SU-DHL-6 (cell line): ENCODE data around the gene D2HGDH.

Experiments
- H2AFZ ChIP-seq: fragments of 200-600 bp; sonication (generic); 2 replicates; pipeline ENCODE4 v1.6.1; 2014; ENCODE audit warnings: low read depth, mild to moderate bottlenecking, moderate library complexity, mixed read lengths, antibody characterized with exemption, low read length; ENCODE audit not compliant: severe bottlenecking
- H3F3A ChIP-seq: fragments of 200-600 bp; shearing (Covaris generic); 2 replicates; pipeline ENCODE4 v1.6.0; 2016; ENCODE audit warnings: antibody characterized with exemption, mild to moderate bottlenecking; ENCODE audit not compliant: insufficient read depth
- H3K27ac ChIP-seq: fragments of 200-600 bp; sonication (generic); 2 replicates; pipeline ENCODE4 v1.5.1; 2016; ENCODE audit warnings: low read depth, mild to moderate bottlenecking, low read length, moderate library complexity, mixed read lengths
- H3K27me3 ChIP-seq: fragments of 200-600 bp; sonication (generic), shearing (Covaris generic); 2 replicates; pipeline ENCODE4 v1.6.0; 2014; ENCODE audit warnings: mild to moderate bottlenecking, low read length
- H3K36me3 ChIP-seq: fragments of 200-600 bp; sonication (generic); 2 replicates; pipeline ENCODE4 v1.6.1; 2014; ENCODE audit warnings: mild to moderate bottlenecking, low read length, mixed read lengths
- H3K4me2 ChIP-seq: fragments of 300-600, 200-600 bp; shearing (Covaris generic), sonication (generic); 2 replicates; pipeline ENCODE4 v1.6.0; 2014; ENCODE audit warnings: low read length, low read depth, mild to moderate bottlenecking; ENCODE audit not compliant: poor library complexity, severe bottlenecking
- H3K4me3 ChIP-seq: fragments of 200-600 bp; sonication (generic); 2 replicates; pipeline ENCODE4 v1.5.1; 2014; ENCODE audit warnings: antibody characterized with exemption, low read length, mild to moderate bottlenecking, mixed read lengths; ENCODE audit not compliant: insufficient read depth, poor library complexity, severe bottlenecking
- H3K79me2 ChIP-seq: fragments of 200-600 bp; sonication (generic); 2 replicates; pipeline ENCODE4 v1.6.1; 2014; ENCODE audit warnings: mild to moderate bottlenecking, low read length, moderate library complexity; ENCODE audit not compliant: insufficient read depth
- H3K9ac ChIP-seq: fragments of 200-600 bp; sonication (generic); 2 replicates; pipeline ENCODE4 v1.7.0; 2014; ENCODE audit warnings: mild to moderate bottlenecking, low read length
- H3K9me2 ChIP-seq: fragments of 200-600 bp; sonication (generic); replicated peaks from 2 replicates; pipeline ENCODE4 v1.6.1; 2014; ENCODE audit warnings: low read length; ENCODE audit not compliant: insufficient read depth
- H3K9me3 ChIP-seq: fragments of 200-600 bp; sonication (generic); 2 replicates; pipeline ENCODE4 v1.6.1; 2014; ENCODE audit warnings: low read length, mixed read lengths; ENCODE audit not compliant: insufficient read depth
- H4K20me1 ChIP-seq: fragments of 200-600 bp; sonication (generic); 2 replicates; pipeline ENCODE4 v1.6.1; 2014; ENCODE audit warnings: low read depth, mild to moderate bottlenecking, antibody characterized with exemption, low read length, moderate library complexity, mixed read lengths
- EZH2phosphoT487 ChIP-seq: fragments of 200-600 bp; sonication (generic), shearing (Covaris generic); conservative IDR thresholded peaks from 2 replicates; pipeline ENCODE4 v1.6.1; 2018; ENCODE audit warnings: mild to moderate bottlenecking, antibody characterized with exemption, low read length, moderate library complexity, mixed read lengths
- TF ChIP-seq, protein P1 (sequence below): fragments of 200-600 bp; sonication (generic); IDR thresholded peaks from one replicate; pipeline ENCODE4 v1.5.1; 2017; ENCODE audit warnings: antibody characterized with exemption, mild to moderate bottlenecking, low read length, moderate library complexity; ENCODE audit not compliant: insufficient read depth, poor library complexity, severe bottlenecking

Gene D2HGDH

DNA sequence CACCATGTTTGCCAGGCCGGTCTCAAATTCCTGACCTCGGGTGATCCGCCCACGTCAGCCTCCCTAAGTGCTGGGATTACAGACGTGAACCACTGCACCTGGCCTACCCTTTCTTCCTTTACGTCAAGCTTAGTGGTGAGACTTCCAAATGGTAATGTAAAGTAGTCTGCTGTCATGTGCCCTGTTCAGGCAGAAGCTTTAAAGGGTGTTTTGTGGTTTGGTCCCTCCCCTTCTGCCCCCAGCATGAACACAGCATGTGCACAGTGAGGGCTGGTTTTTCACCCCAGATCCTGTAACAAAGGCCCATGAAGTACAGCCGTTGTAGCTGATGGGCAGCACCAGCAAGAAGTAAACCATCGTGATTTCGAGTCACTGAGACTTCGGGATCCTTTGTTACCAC lies 45.1 kb upstream of the D2HGDH start:
- H3K4me2 ChIP-seq: peak overlapping the region; percentile 6
- H3K27me3 ChIP-seq: no peaks in the 10 kb centered on the region
- H3K9me2 ChIP-seq: no peaks in the 10 kb centered on the region
- no peak overlapping the region for H3K27ac ChIP-seq
- no peaks in the 10 kb centered on the region for H4K20me1 ChIP-seq
- peaks cover 52% of the 10 kb centered on the region for H3K79me2 ChIP-seq
- H3K9me3 ChIP-seq: no peaks in the 10 kb centered on the region
- H3K4me3 ChIP-seq: no peak overlapping the region
- peaks cover 4% of the 10 kb centered on the region; the same call in 1 of the 2 replicates for H3K36me3 ChIP-seq
- no peak overlapping the region for H2AFZ ChIP-seq
- no peaks in the 10 kb centered on the region for H3F3A ChIP-seq
- TF ChIP-seq EZH2phosphoT487: no peak
- TF ChIP-seq, protein P1, sequence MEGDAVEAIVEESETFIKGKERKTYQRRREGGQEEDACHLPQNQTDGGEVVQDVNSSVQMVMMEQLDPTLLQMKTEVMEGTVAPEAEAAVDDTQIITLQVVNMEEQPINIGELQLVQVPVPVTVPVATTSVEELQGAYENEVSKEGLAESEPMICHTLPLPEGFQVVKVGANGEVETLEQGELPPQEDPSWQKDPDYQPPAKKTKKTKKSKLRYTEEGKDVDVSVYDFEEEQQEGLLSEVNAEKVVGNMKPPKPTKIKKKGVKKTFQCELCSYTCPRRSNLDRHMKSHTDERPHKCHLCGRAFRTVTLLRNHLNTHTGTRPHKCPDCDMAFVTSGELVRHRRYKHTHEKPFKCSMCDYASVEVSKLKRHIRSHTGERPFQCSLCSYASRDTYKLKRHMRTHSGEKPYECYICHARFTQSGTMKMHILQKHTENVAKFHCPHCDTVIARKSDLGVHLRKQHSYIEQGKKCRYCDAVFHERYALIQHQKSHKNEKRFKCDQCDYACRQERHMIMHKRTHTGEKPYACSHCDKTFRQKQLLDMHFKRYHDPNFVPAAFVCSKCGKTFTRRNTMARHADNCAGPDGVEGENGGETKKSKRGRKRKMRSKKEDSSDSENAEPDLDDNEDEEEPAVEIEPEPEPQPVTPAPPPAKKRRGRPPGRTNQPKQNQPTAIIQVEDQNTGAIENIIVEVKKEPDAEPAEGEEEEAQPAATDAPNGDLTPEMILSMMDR: no peak
- H3K9ac ChIP-seq: no peak overlapping the region; the same call in 1 of the 2 replicates

DNA sequence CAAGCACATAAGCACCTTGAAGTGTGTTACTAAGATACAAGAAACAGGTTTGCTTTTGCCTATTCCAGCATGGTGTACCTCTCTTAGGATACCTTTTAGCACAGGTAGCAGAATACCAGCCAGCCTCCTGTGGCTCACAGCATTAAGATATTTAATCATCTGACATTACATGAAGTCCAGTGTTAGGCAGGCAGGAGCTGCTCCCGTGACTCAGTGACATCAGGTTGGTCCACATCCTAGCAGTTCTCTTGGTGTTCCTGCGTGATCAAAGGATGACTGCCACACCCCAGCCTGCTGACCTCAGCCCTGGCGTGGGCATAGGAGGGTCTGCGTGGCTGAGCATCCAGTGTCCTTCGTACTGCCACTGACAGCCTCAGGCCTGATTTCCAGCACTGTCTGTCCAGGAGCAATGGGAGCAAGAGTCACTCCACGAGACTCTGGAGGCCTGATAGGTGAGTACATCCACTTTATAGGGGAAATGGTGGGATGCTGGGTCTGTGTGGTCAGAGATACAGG lies 44.2 kb upstream of the D2HGDH start:
- no peak overlapping the region for H3K4me2 ChIP-seq
- no peak overlapping the region for H2AFZ ChIP-seq
- no peaks in the 10 kb centered on the region for H3F3A ChIP-seq
- H3K36me3 ChIP-seq: no peaks in the 10 kb centered on the region
- H3K4me3 ChIP-seq: no peak overlapping the region
- no peaks in the 10 kb centered on the region for H3K9me2 ChIP-seq
- no peak overlapping the region for H3K27ac ChIP-seq
- H4K20me1 ChIP-seq: no peaks in the 10 kb centered on the region
- no peaks in the 10 kb centered on the region for H3K27me3 ChIP-seq
- H3K9me3 ChIP-seq: no peaks in the 10 kb centered on the region
- peaks cover 43% of the 10 kb centered on the region for H3K79me2 ChIP-seq
- H3K9ac ChIP-seq: 0 out of 2 replicates have a peak overlapping the region, but pooled peaks have one; percentile 1
- TF ChIP-seq EZH2phosphoT487: no peak
- TF ChIP-seq, protein P1: no peak

DNA sequence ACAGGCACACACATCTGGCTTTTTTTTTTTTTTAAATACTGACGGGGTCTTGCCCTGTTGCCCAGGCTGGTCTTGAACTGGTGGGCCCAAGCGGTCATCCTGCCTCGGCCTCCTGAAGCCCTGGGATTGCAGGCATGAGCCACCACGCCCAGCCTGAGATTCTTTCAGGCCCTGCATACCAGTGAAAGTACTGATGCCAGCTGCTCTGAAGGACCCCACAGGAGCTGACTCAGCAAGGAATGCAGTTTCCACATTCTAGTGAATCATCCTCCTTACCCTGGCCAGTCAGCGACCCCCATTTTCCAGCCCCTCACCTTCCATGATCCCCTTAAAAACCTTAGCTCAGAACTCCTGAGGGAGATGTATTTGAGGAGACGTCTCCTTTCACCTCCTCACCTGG lies 42.0 kb upstream of the D2HGDH start:
- no peaks in the 10 kb centered on the region for H3K9me2 ChIP-seq
- no peak overlapping the region for H3K27ac ChIP-seq
- H4K20me1 ChIP-seq: no peaks in the 10 kb centered on the region
- no peak overlapping the region for H3K4me2 ChIP-seq
- H3K4me3 ChIP-seq: no peak overlapping the region
- no peak for TF ChIP-seq EZH2phosphoT487
- TF ChIP-seq, protein P1: no peak
- peaks cover 25% of the 10 kb centered on the region for H3K79me2 ChIP-seq
- no peaks in the 10 kb centered on the region for H3K27me3 ChIP-seq
- no peaks in the 10 kb centered on the region for H3K36me3 ChIP-seq
- no peak overlapping the region for H2AFZ ChIP-seq
- H3K9me3 ChIP-seq: no peaks in the 10 kb centered on the region
- H3F3A ChIP-seq: peaks cover 9% of the 10 kb centered on the region
- no peak overlapping the region for H3K9ac ChIP-seq
